Osteocyte (in vitro differentiated cells): ENCODE measurements around the gene RPTOR. TPM values are rescaled to one million over a fixed set of nuclear protein-coding genes. Genes with fewer than 3 reads are reported as not detected.

Source experiments
- DNase-seq: peaks from one replicate; pipeline ENCODE4 v3.0.0; 2021; ENCODE audit warnings: mixed read lengths; ENCODE audit not compliant: unreplicated experiment; ENCODE audit errors: extremely low spot score
- H3K27ac Mint-ChIP-seq: one replicate; pipeline ENCODE4 v1.8.0; 2021; ENCODE audit warnings: mild to moderate bottlenecking, mixed read lengths; ENCODE audit not compliant: unreplicated experiment
- H3K27me3 Mint-ChIP-seq: one replicate; pipeline ENCODE4 v1.8.0; 2021; ENCODE audit warnings: mixed read lengths; ENCODE audit not compliant: unreplicated experiment
- H3K36me3 Mint-ChIP-seq: one replicate; pipeline ENCODE4 v1.8.0; 2021; ENCODE audit warnings: mixed read lengths; ENCODE audit not compliant: unreplicated experiment
- H3K4me1 Mint-ChIP-seq: one replicate; pipeline ENCODE4 v1.8.0; 2021; ENCODE audit warnings: mixed read lengths; ENCODE audit not compliant: unreplicated experiment
- H3K4me3 Mint-ChIP-seq: one replicate; pipeline ENCODE4 v1.8.0; 2021; ENCODE audit warnings: mild to moderate bottlenecking, moderate library complexity, mixed read lengths; ENCODE audit not compliant: unreplicated experiment
- H3K9me3 Mint-ChIP-seq: one replicate; pipeline ENCODE4 v1.8.0; 2021; ENCODE audit warnings: mixed read lengths; ENCODE audit not compliant: unreplicated experiment
- CTCF ChIP-seq: fragments of 200-600 bp; sonication (generic); IDR thresholded peaks from 2 replicates; pipeline ENCODE4 v1.5.0; 2021; ENCODE audit warnings: antibody characterized with exemption, mild to moderate bottlenecking, moderate library complexity
- total RNA-seq: library from RNA; stranded (reverse); gene quantifications from 2 replicates; pipeline ENCODE4 v1.2.1, GENCODE V29; 2021

The RPTOR gene
- total RNA-seq, 1 donor from 2014 or later: 36.0 TPM

- Mint-ChIP-seq H3K27ac (peak overlapping the region; percentile 97), H3K4me3 (no peak overlapping the region), H3K9me3 (no peaks in the 10 kb centered on the region), H3K4me1 (peaks cover 46% of the 10 kb centered on the region), H3K36me3 (peaks cover 5% of the 10 kb centered on the region), H3K27me3 (no peaks in the 10 kb centered on the region)
- peak; percentile 93 for DNase-seq
- no peak for TF ChIP-seq CTCF
These were observed 311.6 kb downstream of the RPTOR start for GRCh38 chr17:80855948-80856862.

DNA sequence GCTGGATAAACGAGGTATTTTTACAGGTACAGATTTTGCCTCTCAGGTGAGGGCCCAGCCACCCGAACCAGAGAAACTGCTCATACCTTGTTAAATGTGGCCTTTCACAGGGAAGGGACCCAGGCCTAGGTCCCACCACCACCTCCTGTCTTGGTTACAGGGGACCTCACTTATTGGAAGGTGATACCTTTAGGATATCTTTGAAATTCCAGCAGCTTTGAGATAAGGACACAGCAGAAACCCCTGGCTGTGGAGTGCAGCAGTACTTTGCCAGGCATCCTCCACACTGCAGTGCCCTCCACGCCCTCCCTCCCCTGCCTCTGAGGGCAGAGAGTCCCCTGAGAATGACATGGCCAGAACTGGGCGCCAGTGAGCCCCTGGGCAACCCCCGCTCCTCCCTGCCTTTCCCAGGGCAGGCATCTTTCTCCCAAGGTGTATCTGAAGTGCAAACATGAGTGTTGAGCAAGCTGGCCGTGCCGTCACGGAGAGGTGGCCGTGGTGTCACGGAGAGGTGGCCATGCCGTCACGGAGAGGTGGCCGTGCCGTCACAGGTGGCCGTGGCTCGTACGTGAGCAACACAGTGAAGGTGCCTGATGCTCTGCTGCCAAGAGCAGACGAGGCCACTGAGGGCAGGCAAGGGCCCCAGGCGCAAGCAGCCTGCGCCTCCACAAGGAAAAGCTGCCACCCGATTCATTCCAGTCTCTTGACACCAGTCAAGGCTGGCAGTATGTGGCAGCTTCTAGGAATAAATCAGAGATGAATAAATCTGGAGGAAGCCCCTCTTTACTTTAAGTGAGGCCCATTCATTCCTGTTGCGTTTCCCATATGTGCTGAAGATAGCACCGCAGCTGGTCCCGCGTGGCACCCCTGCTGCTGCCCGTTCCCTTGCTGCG is 312.5 kb downstream of the RPTOR start:
- no peak for TF ChIP-seq CTCF
- peaks cover 49% of the 10 kb centered on the region for H3K4me1 Mint-ChIP-seq
- no peaks in the 10 kb centered on the region for H3K27me3 Mint-ChIP-seq
- H3K9me3 Mint-ChIP-seq: no peaks in the 10 kb centered on the region
- peak overlapping the region; percentile 97 for H3K27ac Mint-ChIP-seq
- H3K36me3 Mint-ChIP-seq: peaks cover 5% of the 10 kb centered on the region
- no peak overlapping the region for H3K4me3 Mint-ChIP-seq
- DNase-seq: no peak

DNA sequence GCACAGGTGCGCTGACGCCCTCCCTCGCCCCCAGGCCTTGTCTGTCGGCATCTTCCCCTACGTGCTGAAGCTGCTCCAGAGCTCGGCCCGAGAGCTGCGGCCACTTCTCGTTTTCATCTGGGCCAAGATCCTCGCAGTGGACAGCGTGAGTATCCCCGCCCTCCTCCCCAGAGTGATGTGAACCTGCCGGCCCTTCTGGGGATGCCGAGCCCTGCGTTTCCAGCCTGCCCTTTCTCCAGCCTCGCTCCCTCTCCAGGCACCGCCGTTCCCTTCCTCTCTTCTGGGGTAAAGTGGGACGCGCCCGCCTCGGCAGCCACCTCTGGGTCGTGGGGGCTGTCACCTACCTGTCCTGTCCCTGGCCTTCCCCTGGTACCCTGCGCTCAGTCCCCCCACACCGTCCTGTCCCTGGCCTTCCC is 313.1 kb downstream of the RPTOR start:
- Mint-ChIP-seq H3K4me3 (no peak overlapping the region), H3K36me3 (peaks cover 7% of the 10 kb centered on the region), H3K27me3 (no peaks in the 10 kb centered on the region), H3K4me1 (peaks cover 49% of the 10 kb centered on the region), H3K27ac (peak overlapping the region; percentile 97), H3K9me3 (no peaks in the 10 kb centered on the region)
- no peak for TF ChIP-seq CTCF
- no peak for DNase-seq

DNA sequence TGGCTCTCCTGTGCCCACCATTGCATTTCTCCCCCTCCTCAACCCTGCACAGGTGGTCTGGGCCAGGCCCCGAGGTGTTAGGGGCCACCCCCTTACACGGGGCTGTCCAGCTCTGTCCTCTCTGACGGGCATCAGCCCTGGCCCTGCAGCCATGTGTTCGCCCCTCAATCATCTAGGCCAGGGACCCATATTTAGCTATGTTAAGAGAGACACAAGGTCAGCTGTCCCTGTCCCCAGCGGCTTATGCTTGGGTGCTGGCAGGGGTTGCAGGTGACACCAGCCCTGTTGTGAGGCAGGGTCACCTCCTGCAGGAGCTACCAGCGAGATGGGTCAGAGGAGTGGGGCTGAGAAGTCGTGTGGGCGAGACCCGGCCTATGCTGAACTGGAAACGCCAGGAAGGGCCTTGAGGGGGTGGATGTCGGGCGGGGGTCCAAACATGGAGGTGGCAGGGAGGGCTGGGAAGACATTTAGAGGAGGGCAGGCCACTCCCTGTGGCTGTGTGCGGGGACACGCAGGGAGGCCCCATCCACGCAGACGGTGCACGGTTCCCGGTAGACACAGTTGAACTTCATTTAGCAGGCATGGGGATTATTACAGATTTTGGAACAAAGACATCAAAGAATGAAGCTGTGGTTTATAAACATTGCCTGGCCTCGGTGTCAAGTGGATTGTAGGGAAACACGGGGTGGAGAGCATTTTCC is 313.8 kb downstream of the RPTOR start:
- H3K4me3 Mint-ChIP-seq: no peak overlapping the region
- no peak for DNase-seq
- peaks cover 10% of the 10 kb centered on the region for H3K36me3 Mint-ChIP-seq
- TF ChIP-seq CTCF: no peak
- no peaks in the 10 kb centered on the region for H3K27me3 Mint-ChIP-seq
- H3K4me1 Mint-ChIP-seq: peaks cover 49% of the 10 kb centered on the region
- H3K27ac Mint-ChIP-seq: peak overlapping the region; percentile 65
- no peaks in the 10 kb centered on the region for H3K9me3 Mint-ChIP-seq
